Uterus (tissue), 2 donors: Measurements from ENCODE around the gene SEC23A.

Source experiments
- POLR2A ChIP-seq, 2 donors: fragments of 450-650 bp; IDR thresholded peaks; one replicate each; pipeline ENCODE4 v1.6.1; 2016; ENCODE audit warnings: antibody characterized with exemption in 2 of 2, mild to moderate bottlenecking in 1 of 2, moderate library complexity in 1 of 2
- TF ChIP-seq, protein P1 (sequence below), 4 experiments: fragments of 200-600 bp in 2 of 4; fragments of 450-650 bp in 2 of 4; sonication (generic) in 2 of 4; IDR thresholded peaks; one replicate each; pipeline ENCODE4 v1.5.1; 2016 to 2019; ENCODE audit warnings: antibody characterized with exemption in 4 of 4, mild to moderate bottlenecking in 2 of 4, moderate library complexity in 1 of 4

DNA sequence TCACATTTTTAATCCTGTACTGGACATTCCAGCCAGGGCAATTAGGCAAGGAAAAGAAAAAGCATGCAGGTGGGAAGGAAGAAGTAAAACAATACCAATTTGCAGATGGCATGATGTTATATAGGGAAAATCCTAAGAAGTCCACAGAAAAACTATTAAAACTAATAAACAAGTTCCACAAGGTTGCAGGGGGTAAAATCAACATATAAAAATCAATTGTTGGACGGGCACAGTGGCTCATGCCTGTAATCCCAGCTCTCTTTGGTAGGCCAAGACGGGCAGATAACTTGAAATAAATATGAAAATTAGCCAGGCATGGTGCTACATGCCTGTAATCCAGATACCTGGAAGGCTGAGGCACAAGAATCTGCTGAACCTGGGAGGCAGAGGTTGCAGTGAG lies 31.9 kb downstream of the SEC23A start:
- TF ChIP-seq, protein P1, sequence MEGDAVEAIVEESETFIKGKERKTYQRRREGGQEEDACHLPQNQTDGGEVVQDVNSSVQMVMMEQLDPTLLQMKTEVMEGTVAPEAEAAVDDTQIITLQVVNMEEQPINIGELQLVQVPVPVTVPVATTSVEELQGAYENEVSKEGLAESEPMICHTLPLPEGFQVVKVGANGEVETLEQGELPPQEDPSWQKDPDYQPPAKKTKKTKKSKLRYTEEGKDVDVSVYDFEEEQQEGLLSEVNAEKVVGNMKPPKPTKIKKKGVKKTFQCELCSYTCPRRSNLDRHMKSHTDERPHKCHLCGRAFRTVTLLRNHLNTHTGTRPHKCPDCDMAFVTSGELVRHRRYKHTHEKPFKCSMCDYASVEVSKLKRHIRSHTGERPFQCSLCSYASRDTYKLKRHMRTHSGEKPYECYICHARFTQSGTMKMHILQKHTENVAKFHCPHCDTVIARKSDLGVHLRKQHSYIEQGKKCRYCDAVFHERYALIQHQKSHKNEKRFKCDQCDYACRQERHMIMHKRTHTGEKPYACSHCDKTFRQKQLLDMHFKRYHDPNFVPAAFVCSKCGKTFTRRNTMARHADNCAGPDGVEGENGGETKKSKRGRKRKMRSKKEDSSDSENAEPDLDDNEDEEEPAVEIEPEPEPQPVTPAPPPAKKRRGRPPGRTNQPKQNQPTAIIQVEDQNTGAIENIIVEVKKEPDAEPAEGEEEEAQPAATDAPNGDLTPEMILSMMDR (IDR thresholded peaks at IDR 0.05), result no peak
- no peak for TF ChIP-seq POLR2A (IDR thresholded peaks at IDR 0.05)
